GM12873 (cell line): ENCODE measurements around the gene C16orf95.

ENCODE experiments used
- CTCF ChIP-seq: IDR thresholded peaks from 2 replicates; pipeline ENCODE4 v1.5.1; 2012; ENCODE audit warnings: low read depth, mild to moderate bottlenecking, moderate library complexity, low read length, control low read depth; ENCODE audit not compliant: insufficient read depth; ENCODE audit errors: missing control alignments

The C16orf95 gene

DNA sequence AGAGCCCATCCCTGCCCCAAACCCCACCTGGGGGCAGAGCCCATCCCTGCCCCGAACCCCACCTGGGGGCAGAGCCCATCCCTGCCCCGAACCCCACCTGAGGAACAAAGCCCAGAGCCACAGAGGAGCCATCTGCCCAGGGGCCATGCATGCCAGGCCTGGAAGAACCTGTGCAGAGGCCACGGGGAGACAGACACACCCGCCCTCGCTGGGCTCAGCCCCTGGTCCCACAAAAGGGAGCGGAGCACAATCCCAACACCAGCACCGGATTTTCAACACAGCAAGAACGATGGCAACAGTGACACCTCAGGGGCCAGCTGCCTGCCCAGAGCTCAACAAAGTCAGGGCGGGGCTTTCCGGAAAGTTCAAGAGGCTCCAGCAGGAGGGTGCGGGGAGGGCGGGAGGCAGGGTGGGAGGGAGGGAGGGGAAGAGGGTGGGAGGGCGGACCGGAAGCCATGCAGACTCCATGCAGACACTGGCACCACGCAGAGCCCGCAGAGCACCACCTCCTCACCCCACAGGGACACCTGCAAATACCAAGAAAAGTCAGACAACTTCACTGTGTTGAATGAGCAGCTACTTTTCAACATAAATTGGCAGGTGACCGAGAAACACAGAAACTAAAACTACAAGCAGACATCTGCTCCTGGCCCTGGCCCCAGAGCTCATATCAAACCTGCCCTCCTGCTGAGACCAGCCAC is 27.9 kb upstream of the C16orf95 start:
- no peak for TF ChIP-seq CTCF

- TF ChIP-seq CTCF, result no peak
Observed at GRCh38 chr16:87344165-87344930, 27.2 kb upstream of the C16orf95 start.

GRCh38 chr16:87343753-87344050 is 26.5 kb upstream of the C16orf95 start:
- TF ChIP-seq CTCF, result no peak

DNA sequence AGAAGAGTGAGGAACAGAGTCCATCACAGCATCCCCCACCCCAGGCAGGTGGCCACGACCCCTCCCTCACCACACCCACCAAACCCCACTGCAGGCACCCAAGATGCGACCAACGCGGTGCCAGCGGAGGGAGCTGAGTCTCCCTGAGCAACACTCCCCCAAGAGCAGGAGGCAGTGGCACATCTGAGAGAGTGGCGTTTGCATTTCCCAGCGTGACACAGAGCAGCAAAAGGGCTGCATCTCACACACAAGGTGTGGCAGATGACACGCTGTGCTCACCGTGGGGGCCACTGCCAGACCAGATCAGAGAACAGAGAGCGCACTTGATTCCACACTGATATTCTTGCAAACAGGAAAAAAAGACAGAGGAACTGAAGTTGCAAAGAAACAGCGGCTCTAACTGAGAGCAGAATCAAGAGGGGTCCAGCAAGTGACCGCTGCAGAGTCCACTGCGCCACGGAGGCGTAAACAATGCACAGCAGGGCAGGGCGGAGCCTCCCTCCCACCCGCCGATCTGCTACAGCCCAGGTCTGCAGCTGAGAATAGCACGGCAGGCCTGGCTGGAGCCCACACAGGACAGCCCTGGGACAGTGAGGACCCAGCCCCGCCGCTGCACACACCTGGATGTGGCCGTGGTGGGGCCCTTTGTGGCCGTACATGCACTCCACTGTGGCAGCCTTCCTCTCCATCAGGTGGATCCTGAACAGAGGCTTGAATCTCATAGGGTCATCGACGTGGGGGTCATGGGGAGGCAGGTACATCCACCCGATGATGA is 26.0 kb upstream of the C16orf95 start:
- no peak for TF ChIP-seq CTCF

GRCh38 chr16:87342504-87342903 is 25.3 kb upstream of the C16orf95 start:
- TF ChIP-seq CTCF, result no peak

DNA sequence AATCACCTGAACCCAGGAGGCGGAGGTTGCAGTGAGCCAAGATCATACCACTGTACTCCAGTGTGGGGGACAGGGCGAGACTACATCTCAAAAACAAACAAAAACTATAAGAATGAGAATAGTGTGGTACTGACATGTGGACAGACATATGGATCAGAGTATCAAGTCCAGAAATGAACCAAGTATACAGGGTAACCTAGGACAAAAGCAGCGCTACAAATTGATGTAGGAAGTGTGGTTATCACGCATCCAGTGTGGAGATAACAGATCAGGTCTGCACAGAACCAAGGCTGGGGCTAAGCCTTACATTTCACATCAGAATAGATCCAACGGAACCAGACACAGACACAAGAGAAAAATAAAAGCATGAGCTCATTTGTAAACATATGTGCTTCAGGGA is 23.0 kb upstream of the C16orf95 start:
- TF ChIP-seq CTCF, result no peak

- TF ChIP-seq CTCF, result no peak
Observed at GRCh38 chr16:87339086-87339723, 22.0 kb upstream of the C16orf95 start.
